Pons (tissue), 1 donor: ENCODE data around the gene CTSK.

Experiments used
- DNase-seq: peaks from one replicate; pipeline ENCODE4 v3.0.0-alpha.2; 2016; ENCODE audit warnings: low spot score

Gene CTSK

DNA sequence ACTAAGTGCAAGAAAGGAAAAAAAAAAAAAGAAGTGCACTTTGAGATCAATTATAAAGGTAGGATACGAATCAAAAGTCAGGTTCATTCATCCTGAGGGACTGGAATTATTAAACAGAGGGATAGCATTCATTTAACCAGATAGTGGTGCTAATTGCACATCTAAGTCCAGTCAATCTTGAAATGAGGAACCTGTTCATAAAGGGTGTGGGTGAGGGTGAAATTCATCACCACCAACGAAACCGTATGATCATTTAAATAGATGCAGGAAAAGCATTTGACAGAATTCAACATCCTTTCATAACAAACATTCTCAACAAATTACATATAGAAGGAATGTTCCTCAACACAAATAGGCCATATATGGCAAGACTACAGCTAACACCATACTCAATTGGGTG lies 48.0 kb downstream of the CTSK start:
- DNase-seq, result no peak

DNA sequence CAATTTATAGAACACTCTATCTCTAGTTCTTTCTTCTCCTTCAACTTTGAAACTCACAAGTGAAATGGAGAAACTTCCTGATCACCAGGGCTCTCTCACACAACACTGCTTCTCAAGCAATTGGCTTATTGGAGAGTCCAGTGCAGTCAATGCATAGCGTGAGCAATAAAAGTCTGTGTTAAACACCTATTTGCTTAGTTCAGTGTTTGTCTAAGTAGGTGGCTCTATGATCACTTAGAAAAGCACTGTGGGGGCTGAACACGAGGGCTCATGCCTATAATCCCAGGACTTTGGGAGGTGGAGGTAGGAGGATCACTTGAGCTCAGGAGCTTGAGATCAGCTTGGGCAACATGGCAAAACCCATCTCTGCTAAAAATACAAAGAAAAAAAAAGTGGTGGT lies 54.6 kb downstream of the CTSK start:
- DNase-seq, result no peak

DNA sequence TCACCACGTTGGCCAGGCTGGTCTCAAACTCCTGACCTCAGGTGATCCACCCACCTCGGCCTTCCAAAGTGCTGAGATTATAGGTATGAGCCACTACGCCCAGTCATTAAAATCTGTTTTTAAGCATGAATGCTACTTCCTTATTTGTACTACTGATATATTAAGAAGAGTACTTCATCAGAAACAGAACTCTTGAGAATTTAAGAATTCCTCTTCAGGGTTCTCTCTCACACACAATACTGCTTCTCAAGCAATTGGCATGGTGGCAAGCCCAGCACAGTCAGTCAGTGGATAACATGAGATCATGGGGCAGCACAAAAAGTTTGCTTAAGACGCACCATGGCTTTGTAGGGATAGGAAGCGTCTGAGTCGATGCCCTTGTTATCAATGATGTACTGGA lies 56.6 kb downstream of the CTSK start:
- no peak for DNase-seq

GRCh38 chr1:150749720-150750311 lies 58.2 kb downstream of the CTSK start:
- no peak for DNase-seq

DNA sequence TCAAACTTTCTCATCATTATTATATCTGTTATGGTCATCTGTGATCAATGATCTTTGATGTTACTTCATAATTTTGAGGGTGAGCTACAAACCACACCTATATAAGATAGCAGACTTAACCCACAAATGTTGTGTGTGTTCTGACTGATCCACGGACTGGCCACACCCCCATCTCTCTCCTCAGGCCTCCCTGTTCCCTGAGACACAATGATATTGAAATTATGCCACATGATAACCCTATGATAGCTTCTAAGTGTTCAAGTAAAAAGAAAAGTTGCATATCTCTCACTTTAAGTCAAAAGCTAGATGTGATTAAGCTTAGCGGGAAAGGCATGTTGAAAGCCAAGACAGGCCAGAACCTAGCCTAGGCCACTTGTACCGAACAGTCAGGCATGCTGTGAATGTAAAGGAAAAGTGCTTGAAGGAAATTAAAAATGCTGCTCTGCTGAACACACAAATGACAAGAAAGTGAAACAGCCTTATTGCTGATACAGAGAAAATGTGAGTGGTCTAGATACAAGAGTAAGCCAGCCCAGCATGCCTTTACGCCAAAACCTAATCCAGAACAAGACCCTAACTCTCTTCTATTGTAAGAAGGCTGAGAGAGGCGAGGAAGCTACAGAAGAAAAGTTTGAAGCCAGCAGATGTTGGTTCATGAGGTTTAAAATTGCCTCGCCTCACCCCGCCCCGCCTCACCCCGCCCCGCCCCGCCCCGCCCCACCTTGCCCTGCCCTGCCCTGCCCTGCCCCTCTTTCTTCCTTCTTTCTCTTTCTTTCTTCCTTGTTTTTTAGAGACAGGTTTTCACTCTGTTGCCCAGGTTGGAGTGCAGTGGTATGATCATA lies 59.0 kb downstream of the CTSK start:
- no peak for DNase-seq
